Measurements from ENCODE around the gene DHDH. TPM values are rescaled to one million over a fixed set of nuclear protein-coding genes. Genes with fewer than 3 reads are reported as not detected.

Gene DHDH
- total and polyA plus RNA-seq, 2 of the 13 experiments (the other 11 are each of a cell fraction or from before 2014, with no cell fraction given): 0.13 to 0.91 TPM

DNA sequence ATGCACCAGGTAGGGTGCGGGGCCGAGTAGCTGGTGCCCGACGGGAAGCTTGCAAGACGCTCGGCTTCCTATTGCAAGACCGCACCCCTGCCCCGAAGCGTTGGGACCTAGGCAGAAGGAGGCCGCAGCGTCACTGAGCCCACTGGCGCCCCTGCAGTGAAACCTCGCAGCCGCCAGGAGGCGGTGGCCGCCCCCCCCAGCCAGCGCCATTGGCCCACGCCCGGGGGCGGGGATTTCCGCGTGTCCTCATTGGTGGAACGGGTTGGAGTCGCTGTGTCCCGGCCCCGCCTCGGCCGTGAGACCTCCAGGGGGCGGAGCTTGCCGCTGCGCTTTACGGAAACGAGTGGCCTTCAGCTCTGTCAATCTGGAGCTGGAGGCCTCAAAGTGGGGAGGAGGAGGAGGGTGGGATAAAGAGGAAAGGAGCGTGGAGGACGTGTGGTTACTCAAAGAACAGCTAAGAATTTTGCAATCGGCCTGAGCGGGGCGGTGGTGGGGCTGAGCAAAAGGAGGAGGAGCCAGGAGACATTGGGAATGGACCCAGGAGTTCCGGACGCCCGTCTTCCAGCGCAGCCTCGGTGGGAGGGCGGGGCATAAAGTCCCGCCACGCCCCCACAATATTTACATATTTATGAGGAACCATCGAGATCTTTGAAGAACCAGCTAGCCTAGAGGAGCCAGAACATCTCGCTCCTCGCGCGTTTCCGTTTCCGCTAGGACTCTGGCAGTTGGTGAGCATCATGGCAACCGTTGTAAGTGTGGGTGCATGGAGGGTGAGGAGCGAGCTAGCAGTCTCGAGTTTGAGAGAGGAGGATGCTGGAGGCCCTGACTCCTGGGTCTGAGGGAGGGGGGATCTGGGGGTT is 59.9 kb downstream of the DHDH start, which contains the start of the genes GYS1 and RUVBL2 (continued):
- TF ChIP-seq, protein P1, sequence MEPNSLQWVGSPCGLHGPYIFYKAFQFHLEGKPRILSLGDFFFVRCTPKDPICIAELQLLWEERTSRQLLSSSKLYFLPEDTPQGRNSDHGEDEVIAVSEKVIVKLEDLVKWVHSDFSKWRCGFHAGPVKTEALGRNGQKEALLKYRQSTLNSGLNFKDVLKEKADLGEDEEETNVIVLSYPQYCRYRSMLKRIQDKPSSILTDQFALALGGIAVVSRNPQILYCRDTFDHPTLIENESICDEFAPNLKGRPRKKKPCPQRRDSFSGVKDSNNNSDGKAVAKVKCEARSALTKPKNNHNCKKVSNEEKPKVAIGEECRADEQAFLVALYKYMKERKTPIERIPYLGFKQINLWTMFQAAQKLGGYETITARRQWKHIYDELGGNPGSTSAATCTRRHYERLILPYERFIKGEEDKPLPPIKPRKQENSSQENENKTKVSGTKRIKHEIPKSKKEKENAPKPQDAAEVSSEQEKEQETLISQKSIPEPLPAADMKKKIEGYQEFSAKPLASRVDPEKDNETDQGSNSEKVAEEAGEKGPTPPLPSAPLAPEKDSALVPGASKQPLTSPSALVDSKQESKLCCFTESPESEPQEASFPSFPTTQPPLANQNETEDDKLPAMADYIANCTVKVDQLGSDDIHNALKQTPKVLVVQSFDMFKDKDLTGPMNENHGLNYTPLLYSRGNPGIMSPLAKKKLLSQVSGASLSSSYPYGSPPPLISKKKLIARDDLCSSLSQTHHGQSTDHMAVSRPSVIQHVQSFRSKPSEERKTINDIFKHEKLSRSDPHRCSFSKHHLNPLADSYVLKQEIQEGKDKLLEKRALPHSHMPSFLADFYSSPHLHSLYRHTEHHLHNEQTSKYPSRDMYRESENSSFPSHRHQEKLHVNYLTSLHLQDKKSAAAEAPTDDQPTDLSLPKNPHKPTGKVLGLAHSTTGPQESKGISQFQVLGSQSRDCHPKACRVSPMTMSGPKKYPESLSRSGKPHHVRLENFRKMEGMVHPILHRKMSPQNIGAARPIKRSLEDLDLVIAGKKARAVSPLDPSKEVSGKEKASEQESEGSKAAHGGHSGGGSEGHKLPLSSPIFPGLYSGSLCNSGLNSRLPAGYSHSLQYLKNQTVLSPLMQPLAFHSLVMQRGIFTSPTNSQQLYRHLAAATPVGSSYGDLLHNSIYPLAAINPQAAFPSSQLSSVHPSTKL (CRISPR knock-in tag; IDR thresholded peaks at IDR 0.05): peak; percentile 23
- TF ChIP-seq, protein P2, sequence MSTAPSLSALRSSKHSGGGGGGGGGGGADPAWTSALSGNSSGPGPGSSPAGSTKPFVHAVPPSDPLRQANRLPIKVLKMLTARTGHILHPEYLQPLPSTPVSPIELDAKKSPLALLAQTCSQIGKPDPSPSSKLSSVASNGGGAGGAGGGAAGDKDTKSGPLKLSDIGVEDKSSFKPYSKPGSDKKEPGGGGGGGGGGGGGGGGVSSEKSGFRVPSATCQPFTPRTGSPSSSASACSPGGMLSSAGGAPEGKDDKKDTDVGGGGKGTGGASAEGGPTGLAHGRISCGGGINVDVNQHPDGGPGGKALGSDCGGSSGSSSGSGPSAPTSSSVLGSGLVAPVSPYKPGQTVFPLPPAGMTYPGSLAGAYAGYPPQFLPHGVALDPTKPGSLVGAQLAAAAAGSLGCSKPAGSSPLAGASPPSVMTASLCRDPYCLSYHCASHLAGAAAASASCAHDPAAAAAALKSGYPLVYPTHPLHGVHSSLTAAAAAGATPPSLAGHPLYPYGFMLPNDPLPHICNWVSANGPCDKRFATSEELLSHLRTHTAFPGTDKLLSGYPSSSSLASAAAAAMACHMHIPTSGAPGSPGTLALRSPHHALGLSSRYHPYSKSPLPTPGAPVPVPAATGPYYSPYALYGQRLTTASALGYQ (CRISPR knock-in tag; IDR thresholded peaks at IDR 0.05): no peak; the same call in 1 of the 2 replicates
- peak; percentile 85 for TF ChIP-seq ZC3H13 (CRISPR knock-in tag; IDR thresholded peaks at IDR 0.05)
- peak; percentile 58; the same call in 1 of the 2 replicates for TF ChIP-seq ETV5 (CRISPR knock-in tag; IDR thresholded peaks at IDR 0.05; ENCODE audit: borderline replicate concordance)
- TF ChIP-seq, protein P3, sequence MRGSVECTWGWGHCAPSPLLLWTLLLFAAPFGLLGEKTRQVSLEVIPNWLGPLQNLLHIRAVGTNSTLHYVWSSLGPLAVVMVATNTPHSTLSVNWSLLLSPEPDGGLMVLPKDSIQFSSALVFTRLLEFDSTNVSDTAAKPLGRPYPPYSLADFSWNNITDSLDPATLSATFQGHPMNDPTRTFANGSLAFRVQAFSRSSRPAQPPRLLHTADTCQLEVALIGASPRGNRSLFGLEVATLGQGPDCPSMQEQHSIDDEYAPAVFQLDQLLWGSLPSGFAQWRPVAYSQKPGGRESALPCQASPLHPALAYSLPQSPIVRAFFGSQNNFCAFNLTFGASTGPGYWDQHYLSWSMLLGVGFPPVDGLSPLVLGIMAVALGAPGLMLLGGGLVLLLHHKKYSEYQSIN (CRISPR knock-in tag; IDR thresholded peaks at IDR 0.05; ENCODE audit: borderline replicate concordance): no peak
- peak; percentile 21; the same call in 1 of the 2 replicates for TF ChIP-seq EHMT2 (IDR thresholded peaks at IDR 0.05; ENCODE audit: borderline replicate concordance, low read depth, low read length)
- TF ChIP-seq MEIS1 (CRISPR knock-in tag; IDR thresholded peaks at IDR 0.05; ENCODE audit: borderline replicate concordance): 0 out of 2 replicates have a peak, but pooled peaks have one; percentile 26
- TF ChIP-seq, protein P4, sequence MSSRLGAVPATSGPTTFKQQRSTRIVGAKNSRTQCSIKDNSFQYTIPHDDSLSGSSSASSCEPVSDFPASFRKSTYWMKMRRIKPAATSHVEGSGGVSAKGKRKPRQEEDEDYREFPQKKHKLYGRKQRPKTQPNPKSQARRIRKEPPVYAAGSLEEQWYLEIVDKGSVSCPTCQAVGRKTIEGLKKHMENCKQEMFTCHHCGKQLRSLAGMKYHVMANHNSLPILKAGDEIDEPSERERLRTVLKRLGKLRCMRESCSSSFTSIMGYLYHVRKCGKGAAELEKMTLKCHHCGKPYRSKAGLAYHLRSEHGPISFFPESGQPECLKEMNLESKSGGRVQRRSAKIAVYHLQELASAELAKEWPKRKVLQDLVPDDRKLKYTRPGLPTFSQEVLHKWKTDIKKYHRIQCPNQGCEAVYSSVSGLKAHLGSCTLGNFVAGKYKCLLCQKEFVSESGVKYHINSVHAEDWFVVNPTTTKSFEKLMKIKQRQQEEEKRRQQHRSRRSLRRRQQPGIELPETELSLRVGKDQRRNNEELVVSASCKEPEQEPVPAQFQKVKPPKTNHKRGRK (CRISPR knock-in tag; IDR thresholded peaks at IDR 0.05): no peak
- TF ChIP-seq EZH2 (conservative IDR thresholded peaks at IDR 0.05; ENCODE audit: low read depth, low read length): no peak
- TF ChIP-seq TBL1XR1 (IDR thresholded peaks at IDR 0.05; ENCODE audit: borderline replicate concordance, low read length, partially characterized antibody): no peak
- TF ChIP-seq, protein P5, sequence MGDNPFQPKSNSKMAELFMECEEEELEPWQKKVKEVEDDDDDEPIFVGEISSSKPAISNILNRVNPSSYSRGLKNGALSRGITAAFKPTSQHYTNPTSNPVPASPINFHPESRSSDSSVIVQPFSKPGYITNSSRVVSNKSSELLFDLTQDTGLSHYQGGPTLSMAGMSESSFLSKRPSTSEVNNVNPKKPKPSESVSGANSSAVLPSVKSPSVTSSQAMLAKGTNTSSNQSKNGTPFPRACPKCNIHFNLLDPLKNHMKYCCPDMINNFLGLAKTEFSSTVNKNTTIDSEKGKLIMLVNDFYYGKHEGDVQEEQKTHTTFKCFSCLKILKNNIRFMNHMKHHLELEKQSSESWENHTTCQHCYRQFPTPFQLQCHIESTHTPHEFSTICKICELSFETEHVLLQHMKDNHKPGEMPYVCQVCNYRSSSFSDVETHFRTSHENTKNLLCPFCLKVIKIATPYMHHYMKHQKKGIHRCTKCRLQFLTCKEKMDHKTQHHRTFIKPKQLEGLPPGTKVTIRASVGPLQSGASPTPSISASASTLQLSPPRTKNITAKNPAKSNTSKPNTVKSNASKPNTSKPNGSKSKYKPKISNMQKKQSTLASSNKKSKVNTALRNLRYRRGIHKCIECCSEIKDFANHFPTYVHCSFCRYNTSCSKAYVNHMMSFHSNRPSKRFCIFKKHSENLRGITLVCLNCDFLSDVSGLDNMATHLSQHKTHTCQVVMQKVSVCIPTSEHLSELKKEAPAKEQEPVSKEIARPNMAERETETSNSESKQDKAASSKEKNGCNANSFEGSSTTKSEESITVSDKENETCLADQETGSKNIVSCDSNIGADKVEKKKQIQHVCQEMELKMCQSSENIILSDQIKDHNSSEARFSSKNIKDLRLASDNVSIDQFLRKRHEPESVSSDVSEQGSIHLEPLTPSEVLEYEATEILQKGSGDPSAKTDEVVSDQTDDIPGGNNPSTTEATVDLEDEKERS (CRISPR knock-in tag; IDR thresholded peaks at IDR 0.05): no peak
- peak; percentile 59 for TF ChIP-seq ZNF607 (CRISPR knock-in tag; IDR thresholded peaks at IDR 0.05; ENCODE audit: borderline replicate concordance)
- TF ChIP-seq FOXJ3 (CRISPR knock-in tag; IDR thresholded peaks at IDR 0.05; ENCODE audit: borderline replicate concordance): no peak
- TF ChIP-seq POLR2A (IDR thresholded peaks at IDR 0.05; ENCODE audit: insufficient read depth in 1 of 2, low read depth in 2 of 2, low read length in 2 of 2): peak; percentile 91 to 98
- peak; percentile 74; the same call in 1 of the 2 replicates for TF ChIP-seq PHF21A (CRISPR knock-in tag; IDR thresholded peaks at IDR 0.05)
